DLD1 (cell line): ENCODE results near the gene FIBCD1.

Source experiments
- in situ Hi-C: cut with HindIII; loops from 2 replicates; pipeline ENCODE4 v1.10.0; 2017; ENCODE audit warnings: low sequenced_read_pairs

Gene FIBCD1

GRCh38 chr9:130923611-130924447 lies 15.2 kb downstream of the FIBCD1 start:
- in situ Hi-C loops, result no loop called here

GRCh38 chr9:130922893-130923610 lies 16.0 kb downstream of the FIBCD1 start:
- in situ Hi-C loops, result no loop called here

GRCh38 chr9:130921989-130922892 lies 16.8 kb downstream of the FIBCD1 start:
- in situ Hi-C loops, result no loop called here

- in situ Hi-C loops, result no loop called here
These were observed 17.6 kb downstream of the FIBCD1 start for GRCh38 chr9:130921300-130921988.

GRCh38 chr9:130920762-130921299 lies 18.2 kb downstream of the FIBCD1 start:
- in situ Hi-C loops, result no loop called here

GRCh38 chr9:130920233-130920632 lies 18.8 kb downstream of the FIBCD1 start:
- in situ Hi-C loops, result no loop called here

- in situ Hi-C loops, result no loop called here
These were observed 19.4 kb downstream of the FIBCD1 start for GRCh38 chr9:130919559-130920145.

GRCh38 chr9:130918826-130919558 lies 20.1 kb downstream of the FIBCD1 start:
- in situ Hi-C loops, result no loop called here

- in situ Hi-C loops, result no loop called here
These were observed 20.8 kb downstream of the FIBCD1 start for GRCh38 chr9:130918101-130918825.

GRCh38 chr9:130917168-130917960 lies 21.7 kb downstream of the FIBCD1 start:
- in situ Hi-C loops, result no loop called here

GRCh38 chr9:130915096-130915447 lies 24.0 kb downstream of the FIBCD1 start:
- in situ Hi-C loops, result no loop called here

- in situ Hi-C loops, result no loop called here
These were observed 24.5 kb downstream of the FIBCD1 start for GRCh38 chr9:130914417-130915095.

GRCh38 chr9:130913599-130914416 lies 25.2 kb downstream of the FIBCD1 start:
- in situ Hi-C loops, result no loop called here

- in situ Hi-C loops, result no loop called here
These were observed 26.0 kb downstream of the FIBCD1 start for GRCh38 chr9:130912932-130913598.

- in situ Hi-C loops, result no loop called here
These were observed 27.6 kb downstream of the FIBCD1 start for GRCh38 chr9:130911254-130912049.
